GM12878 (cell line): ENCODE results near the gene KCNQ1. TPM values are rescaled to one million over a fixed set of nuclear protein-coding genes. Genes with fewer than 3 reads are reported as not detected.

Experiments
- ATAC-seq: fragments of 200-7000 bp; cut with Tn5 transposase; 3 replicates; pipeline ENCODE4 v1.9.1; 2020; ENCODE audit warnings: mild to moderate bottlenecking, moderate library complexity
- BruUV-seq: library from RNA; stranded (reverse); fragments of 400-500 nt; replicated peaks from 2 replicates; lab custom pipeline; 2021; lab: Mats Ljungman, UMichigan
- CTCF ChIA-PET: fragments of 300-600 bp; sonication (Branson Sonifier 250); formaldehyde crosslinking; extraction: SDS; loops from one replicate; lab custom pipeline; 2021; ENCODE audit warnings: inconsistent platforms; lab: Yijun Ruan, JAX
- POLR2A ChIA-PET: fragments of 350-600 bp; formaldehyde crosslinking; extraction: SDS; loops from one replicate; lab custom pipeline; 2021; ENCODE audit warnings: inconsistent platforms; lab: Charles Lee
- RAD21 ChIA-PET: fragments of 300-600 bp; sonication (Branson Sonifier 250); formaldehyde crosslinking; loops from one replicate; lab custom pipeline; 2023; ENCODE audit warnings: antibody characterized with exemption; ENCODE audit not compliant: unreplicated experiment; lab: Charles Lee
- SMC1A ChIA-PET: fragments of 300-600 bp; sonication (Branson Sonifier 250); formaldehyde crosslinking; loops from one replicate; lab custom pipeline; 2023; ENCODE audit not compliant: unreplicated experiment, uncharacterized antibody; lab: Charles Lee
- DNase-seq: peaks from one replicate; pipeline ENCODE4 v3.0.0-alpha.2; 2011; ENCODE audit warnings: low read depth, low spot score
- FAIRE-seq: peaks from 3 replicates; lab custom pipeline; 2011; peaks lifted over from hg19 to GRCh38; lab: Jason Lieb, UNC
- H2AFZ ChIP-seq: 2 replicates; pipeline ENCODE4 v1.6.0; 2011; ENCODE audit warnings: low read depth, low read length, control low read depth; ENCODE audit not compliant: control insufficient read depth
- H3K27ac ChIP-seq: 2 replicates; pipeline ENCODE4 v1.5.1; 2011; ENCODE audit warnings: control low read depth; ENCODE audit not compliant: control insufficient read depth, insufficient read depth
- H3K27me3 ChIP-seq, 2 experiments: replicated peaks in 1 of 2; 2 replicates each; pipeline versions ENCODE4 v1.6.0 to v1.6.1; 2011; ENCODE audit warnings: low read length in 1 of 2; ENCODE audit not compliant: control insufficient read depth in 2 of 2, insufficient read depth in 2 of 2
- H3K36me3 ChIP-seq, 2 experiments: 2 replicates each; pipeline ENCODE4 v1.5.1; 2011; ENCODE audit warnings: low read length in 1 of 2; ENCODE audit not compliant: control insufficient read depth in 2 of 2, insufficient read depth in 2 of 2
- H3K4me1 ChIP-seq: 2 replicates; pipeline ENCODE4 v1.6.1; 2011; ENCODE audit warnings: mild to moderate bottlenecking, low read length, moderate library complexity, mixed read lengths; ENCODE audit not compliant: control insufficient read depth, insufficient read depth
- H3K4me2 ChIP-seq: 2 replicates; pipeline ENCODE4 v1.6.0; 2011; ENCODE audit warnings: control low read depth; ENCODE audit not compliant: control insufficient read depth, insufficient read depth
- H3K4me3 ChIP-seq: fragments of 200-600 bp; sonication (generic); 2 replicates; pipeline ENCODE4 v1.5.1; 2016
- H3K79me2 ChIP-seq: 2 replicates; pipeline ENCODE4 v1.6.0; 2011; ENCODE audit warnings: low read length; ENCODE audit not compliant: control insufficient read depth, insufficient read depth
- H3K9ac ChIP-seq: 2 replicates; pipeline ENCODE4 v1.8.0; 2011; ENCODE audit warnings: low read length, control low read depth, mixed read lengths; ENCODE audit not compliant: control insufficient read depth, insufficient read depth
- H3K9me3 ChIP-seq: replicated peaks from 3 replicates; pipeline ENCODE4 v1.5.1; 2011; ENCODE audit warnings: mild to moderate bottlenecking, low read length; ENCODE audit not compliant: control insufficient read depth, insufficient read depth
- H4K20me1 ChIP-seq: 2 replicates; pipeline ENCODE4 v1.6.0; 2011; ENCODE audit not compliant: control insufficient read depth, insufficient read depth
- CREM ChIP-seq: IDR thresholded peaks from 2 replicates; pipeline ENCODE4 v1.6.1; 2014; ENCODE audit warnings: antibody characterized with exemption, low read depth
- NR2F1 ChIP-seq: fragments of 450-650 bp; conservative IDR thresholded peaks from 2 replicates; pipeline ENCODE4 v1.6.1; 2017; ENCODE audit warnings: mild to moderate bottlenecking
- WGBS: methylation state at CpG from one replicate; pipeline ENCODE4 v1.1.6; 2016; ENCODE audit warnings: low lambda C conversion rate; ENCODE audit not compliant: insufficient replicate concordance, insufficient coverage; ENCODE audit errors: missing lambda C conversion rate; 5-methylcytosine and 5-hydroxymethylcytosine counted together
- in situ Hi-C: fragments of 300-500 bp; cut with MboI; formaldehyde crosslinking; loops from 9 replicates; pipeline ENCODE4 v1.14.3; 2018; ENCODE audit warnings: mixed read lengths
- intact Hi-C: fragments of 100-400 bp; cut with micrococcal nuclease; formaldehyde crosslinking; loops from one replicate; pipeline ENCODE4 v1.14.2; 2022; ENCODE audit not compliant: unreplicated experiment
- polyA plus RNA-seq, 11 experiments: library from polyadenylated mRNA; depleted of rRNA in 4 of 11; unstranded in 6 of 11; stranded (reverse) in 5 of 11; fragments of >200 nt; fragmentation: Nextera tagmentation in 4 of 11; fragmentation: Illumina TruSeq in 1 of 11; extraction: Ambion mirVana in 4 of 11; extraction: Trizol in 1 of 11; gene quantifications; 1 replicate in 1 of 11; 2 replicates in 10 of 11; pipeline versions ENCODE4 v1.2.1 to v1.2.3, GENCODE V29; 2011 to 2016; ENCODE audit warnings: inconsistent platforms in 2 of 11, missing spikeins in 2 of 11, low read depth in 1 of 11
- total RNA-seq, 4 experiments: library from RNA; depleted of rRNA in 3 of 4; stranded (reverse); fragments of >200 nt in 3 of 4; fragmentation: Illumina TruSeq in 1 of 4; extraction: Trizol in 1 of 4; gene quantifications; 2 replicates each; pipeline versions ENCODE4 v1.2.1 to v1.2.3, GENCODE V29; 2013 to 2021

Gene KCNQ1
- total and polyA plus RNA-seq, 10 of the 15 experiments (the other 5 are each of a cell fraction or from before 2014, with no cell fraction given), result 0.03 to 0.15 (median 0.12) TPM; not detected in 7

GRCh38 chr11:2562890-2563212 lies 118.0 kb downstream of the KCNQ1 start:
- ATAC-seq (no peak), FAIRE-seq (no peak), DNase-seq (no peak)
- Histone ChIP-seq H3K4me3 (no peak overlapping the region), H3K27ac (no peak overlapping the region), H3K27me3 (no peaks in the 10 kb centered on the region; a peak in 1 of 4 replicates), H3K36me3 (no peaks in the 10 kb centered on the region), H4K20me1 (no peaks in the 10 kb centered on the region), H3K9me3 (no peaks in the 10 kb centered on the region), H2AFZ (no peak overlapping the region), H3K4me1 (no peaks in the 10 kb centered on the region), H3K9ac (no peak overlapping the region), H3K79me2 (no peaks in the 10 kb centered on the region), H3K4me2 (no peak overlapping the region)
- 66% methylated on average over 6 of the region's 6 CpGs for WGBS
- SMC1A ChIA-PET, result no interaction called here
- in situ Hi-C loops (no loop called here), intact Hi-C loops (no loop called here)
- TF ChIP-seq CREM, result no peak
- CTCF ChIA-PET, result no interaction called here
- POLR2A ChIA-PET, result no interaction called here
- BruUV-seq, result no TSS peak
- RAD21 ChIA-PET, result no interaction called here

- no peak for FAIRE-seq
- BruUV-seq, result no TSS peak
- Histone ChIP-seq H4K20me1 (no peaks in the 10 kb centered on the region), H2AFZ (no peak overlapping the region), H3K9ac (no peak overlapping the region), H3K4me3 (no peak overlapping the region), H3K36me3 (no peaks in the 10 kb centered on the region), H3K4me2 (no peak overlapping the region), H3K27me3 (no peaks in the 10 kb centered on the region; a peak in 1 of 4 replicates), H3K9me3 (no peaks in the 10 kb centered on the region), H3K27ac (no peak overlapping the region), H3K4me1 (no peaks in the 10 kb centered on the region)
- DNase-seq, result no peak
- ChIA-PET POLR2A (no interaction called here), CTCF (no interaction called here), SMC1A (no interaction called here), RAD21 (no interaction called here)
- in situ Hi-C loops (no loop called here), intact Hi-C loops (no loop called here)
- no peak for ATAC-seq
- TF ChIP-seq NR2F1, result no peak
- TF ChIP-seq, all 136 proteins: peak for 0
- WGBS, result 66% methylated on average over 28 of the region's 28 CpGs
- no peaks in the 10 kb centered on the region for H3K79me2 ChIP-seq
Measured at GRCh38 chr11:2563213-2564007, 118.6 kb downstream of the KCNQ1 start.
